ENCODE data around the gene SCAF1. TPM values are rescaled to one million over a fixed set of nuclear protein-coding genes. Genes with fewer than 3 reads are reported as not detected.
A peak's percentile ranks its signal among the peaks of the same experiment; 100 is the strongest.

Gene SCAF1
- polyA plus RNA-seq, 2 of the 4 experiments (the other 2 are of a cell fraction), result 4.0 to 47.9 TPM

DNA sequence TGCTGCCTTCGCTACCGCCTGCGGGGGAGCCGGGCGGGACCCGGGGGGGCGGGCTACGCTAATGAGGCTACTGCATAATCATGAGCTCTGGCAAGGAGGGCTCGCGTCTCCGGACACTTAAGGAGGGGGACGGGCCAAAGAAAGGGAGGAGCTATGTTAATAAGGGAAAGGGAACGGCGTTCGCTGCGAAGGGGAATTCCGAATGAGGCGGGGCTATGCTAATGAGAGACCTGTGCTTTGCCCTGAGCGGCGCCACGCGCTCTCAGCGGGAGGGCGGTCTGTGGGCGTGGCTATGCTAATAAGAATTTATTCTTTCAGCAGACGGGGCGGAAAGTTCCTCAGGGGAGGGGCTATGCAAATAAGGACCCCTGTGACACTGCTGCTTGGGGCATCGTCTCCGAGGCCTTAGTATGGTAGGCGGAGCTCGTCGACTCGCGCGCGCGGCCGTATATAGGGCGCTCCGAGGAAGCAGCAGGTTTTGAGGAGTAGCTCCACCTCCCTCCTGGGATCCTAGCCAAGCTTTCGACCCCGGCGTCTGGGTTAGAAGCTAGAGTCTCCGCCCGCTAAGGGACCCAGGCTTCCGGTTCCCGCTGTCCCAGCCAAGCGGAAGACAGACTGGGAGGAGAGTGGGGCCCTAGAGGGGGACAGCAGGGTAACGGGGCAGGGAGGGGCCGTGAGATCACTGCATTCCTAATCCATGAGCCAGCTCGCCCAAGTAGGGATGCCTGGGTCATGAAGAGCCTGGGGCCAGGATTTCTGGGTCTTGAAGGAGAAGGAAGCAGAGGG, 1.7 kb upstream of the SCAF1 start, which contains the start of gene RRAS:
Gene RRAS, minus strand, starts transcription at position 31 of the 786 bp plus-strand sequence. CDS start 45 bp downstream, outside the sequence.
- Histone ChIP-seq H3K9me3 (no peaks in the 10 kb centered on the region), H3K27ac (peak within 1 kb of the TSS; percentile 97 to 99), H3K4me1 (peaks cover 37% of the 10 kb centered on the region), H3K4me2 (peak within 1 kb of the TSS; percentile 97), H3K4me3 (peak within 1 kb of the TSS; percentile 94)
- ATAC-seq (peak; percentile 62 to 76), FAIRE-seq (peak; percentile 96), DNase-seq (ENCODE audit: low read depth in 1 of 2, low spot score in 1 of 2) (peak; percentile 99 to 100)
- ChIA-PET CTCF (interaction anchor here (0.7 to 12.4 kb wide), 12 partner anchors 15 to 93 kb away, joined by 3 to 134 read pairs (median 4); partner anchors contain the start of genes BCL2L12, IRF3, PRMT1 and PRRG2), POLR2A (interaction anchor here (0.5 to 3.9 kb wide), 25 partner anchors 9 to 237 kb away, joined by 3 to 48 read pairs (median 5); partner anchors contain the start of genes AKT1S1, ALDH16A1, BCL2L12 and IRF3)
- WGBS (ENCODE audit: missing lambda C conversion rate), result under 1% methylated on average over 38 of the region's 51 CpGs
- TF ChIP-seq RNF2 (IDR thresholded peaks at IDR 0.05; ENCODE audit: borderline replicate concordance, low read depth) (no peak), ZFP36 (IDR thresholded peaks at IDR 0.05; ENCODE audit: borderline replicate concordance, partially characterized antibody) (no peak), CHD4 (IDR thresholded peaks at IDR 0.05; ENCODE audit: borderline replicate concordance) (no peak), CHD2 (IDR thresholded peaks at IDR 0.05; ENCODE audit: low read length, partially characterized antibody) (no peak), TP53 (CRISPR knock-in tag; IDR thresholded peaks at IDR 0.05) (no peak), MAZ (IDR thresholded peaks at IDR 0.05; ENCODE audit: borderline replicate concordance, low read depth, low read length) (peak; percentile 71), CEBPB (IDR thresholded peaks at IDR 0.05) (peak in 1 of 2 experiments; percentile 13; a peak in 1 of 4 replicates), SMC3 (IDR thresholded peaks at IDR 0.05) (peak; percentile 6; the same call in 1 of the 3 replicates), FOSB (CRISPR knock-in tag; IDR thresholded peaks at IDR 0.05) (no peak), EHF (CRISPR knock-in tag; IDR thresholded peaks at IDR 0.05) (no peak), HDAC2 (IDR thresholded peaks at IDR 0.05) (no peak), POLR2A (IDR thresholded peaks at IDR 0.05; ENCODE audit: low read length) (no peak; the same call in none of the 2 replicates), GATA3 (IDR thresholded peaks at IDR 0.05; ENCODE audit: borderline replicate concordance) (peak; percentile 67; the same call in 1 of the 2 replicates), NFE2L2 (conservative IDR thresholded peaks at IDR 0.05; ENCODE audit: low read length) (no peak), RAD21 (conservative IDR thresholded peaks at IDR 0.05 in 1 of 2, IDR thresholded peaks at IDR 0.05 in 1 of 2) (no peak; a peak in 1 of 5 replicates), RFX5 (IDR thresholded peaks at IDR 0.05) (no peak; the same call in 1 of the 2 replicates), JUN (IDR thresholded peaks at IDR 0.05) (peak; percentile 90 to 95), BHLHE40 (IDR thresholded peaks at IDR 0.05; ENCODE audit: low read depth, low read length) (no peak), ZSCAN20 (CRISPR knock-in tag; IDR thresholded peaks at IDR 0.05) (no peak), JUNB (IDR thresholded peaks at IDR 0.05) (peak; percentile 51; the same call in 1 of the 2 replicates), EHMT2 (IDR thresholded peaks at IDR 0.05; ENCODE audit: low read depth) (no peak), CBX8 (IDR thresholded peaks at IDR 0.05) (no peak), NPAS2 (CRISPR knock-in tag; IDR thresholded peaks at IDR 0.05; ENCODE audit: borderline replicate concordance) (no peak), FOSL2 (IDR thresholded peaks at IDR 0.05) (peak; percentile 81), FOSL2 (CRISPR knock-in tag; IDR thresholded peaks at IDR 0.05) (peak; percentile 97)
- TF ChIP-seq, protein P1, sequence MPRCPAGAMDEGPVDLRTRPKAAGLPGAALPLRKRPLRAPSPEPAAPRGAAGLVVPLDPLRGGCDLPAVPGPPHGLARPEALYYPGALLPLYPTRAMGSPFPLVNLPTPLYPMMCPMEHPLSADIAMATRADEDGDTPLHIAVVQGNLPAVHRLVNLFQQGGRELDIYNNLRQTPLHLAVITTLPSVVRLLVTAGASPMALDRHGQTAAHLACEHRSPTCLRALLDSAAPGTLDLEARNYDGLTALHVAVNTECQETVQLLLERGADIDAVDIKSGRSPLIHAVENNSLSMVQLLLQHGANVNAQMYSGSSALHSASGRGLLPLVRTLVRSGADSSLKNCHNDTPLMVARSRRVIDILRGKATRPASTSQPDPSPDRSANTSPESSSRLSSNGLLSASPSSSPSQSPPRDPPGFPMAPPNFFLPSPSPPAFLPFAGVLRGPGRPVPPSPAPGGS (IDR thresholded peaks at IDR 0.05), result peak; percentile 73; the same call in 2 of the 3 replicates
- TF ChIP-seq, protein P2, sequence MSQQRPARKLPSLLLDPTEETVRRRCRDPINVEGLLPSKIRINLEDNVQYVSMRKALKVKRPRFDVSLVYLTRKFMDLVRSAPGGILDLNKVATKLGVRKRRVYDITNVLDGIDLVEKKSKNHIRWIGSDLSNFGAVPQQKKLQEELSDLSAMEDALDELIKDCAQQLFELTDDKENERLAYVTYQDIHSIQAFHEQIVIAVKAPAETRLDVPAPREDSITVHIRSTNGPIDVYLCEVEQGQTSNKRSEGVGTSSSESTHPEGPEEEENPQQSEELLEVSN (IDR thresholded peaks at IDR 0.05; ENCODE audit: borderline replicate concordance, low read depth), result no peak
- TF ChIP-seq, protein P3, sequence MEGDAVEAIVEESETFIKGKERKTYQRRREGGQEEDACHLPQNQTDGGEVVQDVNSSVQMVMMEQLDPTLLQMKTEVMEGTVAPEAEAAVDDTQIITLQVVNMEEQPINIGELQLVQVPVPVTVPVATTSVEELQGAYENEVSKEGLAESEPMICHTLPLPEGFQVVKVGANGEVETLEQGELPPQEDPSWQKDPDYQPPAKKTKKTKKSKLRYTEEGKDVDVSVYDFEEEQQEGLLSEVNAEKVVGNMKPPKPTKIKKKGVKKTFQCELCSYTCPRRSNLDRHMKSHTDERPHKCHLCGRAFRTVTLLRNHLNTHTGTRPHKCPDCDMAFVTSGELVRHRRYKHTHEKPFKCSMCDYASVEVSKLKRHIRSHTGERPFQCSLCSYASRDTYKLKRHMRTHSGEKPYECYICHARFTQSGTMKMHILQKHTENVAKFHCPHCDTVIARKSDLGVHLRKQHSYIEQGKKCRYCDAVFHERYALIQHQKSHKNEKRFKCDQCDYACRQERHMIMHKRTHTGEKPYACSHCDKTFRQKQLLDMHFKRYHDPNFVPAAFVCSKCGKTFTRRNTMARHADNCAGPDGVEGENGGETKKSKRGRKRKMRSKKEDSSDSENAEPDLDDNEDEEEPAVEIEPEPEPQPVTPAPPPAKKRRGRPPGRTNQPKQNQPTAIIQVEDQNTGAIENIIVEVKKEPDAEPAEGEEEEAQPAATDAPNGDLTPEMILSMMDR (IDR thresholded peaks at IDR 0.05), result no peak
- TF ChIP-seq, protein P4, sequence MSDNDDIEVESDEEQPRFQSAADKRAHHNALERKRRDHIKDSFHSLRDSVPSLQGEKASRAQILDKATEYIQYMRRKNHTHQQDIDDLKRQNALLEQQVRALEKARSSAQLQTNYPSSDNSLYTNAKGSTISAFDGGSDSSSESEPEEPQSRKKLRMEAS (IDR thresholded peaks at IDR 0.05), result peak; percentile 65
- TF ChIP-seq, protein P5, sequence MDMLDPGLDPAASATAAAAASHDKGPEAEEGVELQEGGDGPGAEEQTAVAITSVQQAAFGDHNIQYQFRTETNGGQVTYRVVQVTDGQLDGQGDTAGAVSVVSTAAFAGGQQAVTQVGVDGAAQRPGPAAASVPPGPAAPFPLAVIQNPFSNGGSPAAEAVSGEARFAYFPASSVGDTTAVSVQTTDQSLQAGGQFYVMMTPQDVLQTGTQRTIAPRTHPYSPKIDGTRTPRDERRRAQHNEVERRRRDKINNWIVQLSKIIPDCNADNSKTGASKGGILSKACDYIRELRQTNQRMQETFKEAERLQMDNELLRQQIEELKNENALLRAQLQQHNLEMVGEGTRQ (IDR thresholded peaks at IDR 0.05), result no peak
- TF ChIP-seq, protein P6, sequence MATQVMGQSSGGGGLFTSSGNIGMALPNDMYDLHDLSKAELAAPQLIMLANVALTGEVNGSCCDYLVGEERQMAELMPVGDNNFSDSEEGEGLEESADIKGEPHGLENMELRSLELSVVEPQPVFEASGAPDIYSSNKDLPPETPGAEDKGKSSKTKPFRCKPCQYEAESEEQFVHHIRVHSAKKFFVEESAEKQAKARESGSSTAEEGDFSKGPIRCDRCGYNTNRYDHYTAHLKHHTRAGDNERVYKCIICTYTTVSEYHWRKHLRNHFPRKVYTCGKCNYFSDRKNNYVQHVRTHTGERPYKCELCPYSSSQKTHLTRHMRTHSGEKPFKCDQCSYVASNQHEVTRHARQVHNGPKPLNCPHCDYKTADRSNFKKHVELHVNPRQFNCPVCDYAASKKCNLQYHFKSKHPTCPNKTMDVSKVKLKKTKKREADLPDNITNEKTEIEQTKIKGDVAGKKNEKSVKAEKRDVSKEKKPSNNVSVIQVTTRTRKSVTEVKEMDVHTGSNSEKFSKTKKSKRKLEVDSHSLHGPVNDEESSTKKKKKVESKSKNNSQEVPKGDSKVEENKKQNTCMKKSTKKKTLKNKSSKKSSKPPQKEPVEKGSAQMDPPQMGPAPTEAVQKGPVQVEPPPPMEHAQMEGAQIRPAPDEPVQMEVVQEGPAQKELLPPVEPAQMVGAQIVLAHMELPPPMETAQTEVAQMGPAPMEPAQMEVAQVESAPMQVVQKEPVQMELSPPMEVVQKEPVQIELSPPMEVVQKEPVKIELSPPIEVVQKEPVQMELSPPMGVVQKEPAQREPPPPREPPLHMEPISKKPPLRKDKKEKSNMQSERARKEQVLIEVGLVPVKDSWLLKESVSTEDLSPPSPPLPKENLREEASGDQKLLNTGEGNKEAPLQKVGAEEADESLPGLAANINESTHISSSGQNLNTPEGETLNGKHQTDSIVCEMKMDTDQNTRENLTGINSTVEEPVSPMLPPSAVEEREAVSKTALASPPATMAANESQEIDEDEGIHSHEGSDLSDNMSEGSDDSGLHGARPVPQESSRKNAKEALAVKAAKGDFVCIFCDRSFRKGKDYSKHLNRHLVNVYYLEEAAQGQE (IDR thresholded peaks at IDR 0.05), result no peak
